Muscle layer of colon (tissue), 2 donors: ENCODE measurements around the gene AIMP1.
A peak's percentile ranks its signal among the peaks of the same experiment; 100 is the strongest.
"Not testable (repeated sequence)": the region's sequence is repeated elsewhere in the genome, so short reads cannot be mapped to it uniquely, and the experiment has no call there.

Source experiments
- H3K27ac ChIP-seq: one replicate; pipeline ENCODE4 v1.7.0; 2013; ENCODE audit warnings: low read depth, mild to moderate bottlenecking, low read length, moderate library complexity
- H3K27me3 ChIP-seq, 2 donors: one replicate each; pipeline ENCODE4 v1.7.0; 2013; ENCODE audit warnings: low read length in 2 of 2, mild to moderate bottlenecking in 2 of 2; ENCODE audit not compliant: insufficient read depth in 2 of 2, control insufficient read depth in 1 of 2
- H3K36me3 ChIP-seq: one replicate; pipeline ENCODE4 v1.7.0; 2013; ENCODE audit warnings: mild to moderate bottlenecking, low read length; ENCODE audit not compliant: insufficient read depth
- H3K4me1 ChIP-seq: one replicate; pipeline ENCODE4 v1.7.0; 2013; ENCODE audit warnings: mild to moderate bottlenecking, low read length; ENCODE audit not compliant: insufficient read depth
- H3K4me3 ChIP-seq, 2 donors: one replicate each; pipeline ENCODE4 v1.7.0; 2013; ENCODE audit warnings: low read length in 2 of 2, low read depth in 1 of 2, mild to moderate bottlenecking in 1 of 2, moderate library complexity in 1 of 2
- H3K9ac ChIP-seq: one replicate; pipeline ENCODE4 v1.7.0; 2013; ENCODE audit warnings: low read length
- H3K9me3 ChIP-seq: one replicate; pipeline ENCODE4 v1.7.0; 2013; ENCODE audit warnings: mild to moderate bottlenecking, low read length
- donor health status: abdominal sarcoma.
- donor health status: Adenocarcinoma of cecum.

The AIMP1 gene

DNA sequence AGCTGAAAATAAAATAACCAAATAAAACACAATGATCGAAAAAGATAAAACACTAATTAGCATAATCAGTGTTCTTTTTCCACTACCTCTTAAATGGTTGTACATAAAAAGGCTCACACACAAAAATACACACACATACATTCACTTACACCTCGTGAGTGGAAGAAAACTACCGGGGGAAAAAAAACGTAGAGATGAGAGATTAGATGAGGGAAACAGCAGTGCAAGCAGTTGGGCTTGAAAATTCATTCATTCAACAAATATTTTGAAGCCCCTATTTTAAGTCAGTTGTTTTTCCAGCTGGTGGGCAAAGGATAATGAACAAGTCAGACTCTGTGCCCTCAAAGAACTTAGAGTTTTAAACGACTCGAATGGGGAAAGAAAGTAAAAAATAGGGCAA, 1.4 kb upstream of the AIMP1 start:
- no peaks in the 10 kb centered on the region for H3K27me3 ChIP-seq
- no peaks in the 10 kb centered on the region for H3K9me3 ChIP-seq
- H3K9ac ChIP-seq = peak overlapping the region; percentile 97
- no peak overlapping the region for H3K27ac ChIP-seq
- H3K4me3 ChIP-seq = peak overlapping the region; percentile 61 to 94
- H3K36me3 ChIP-seq = no peaks in the 10 kb centered on the region
- peaks cover 27% of the 10 kb centered on the region for H3K4me1 ChIP-seq

- H3K4me3 ChIP-seq = peak overlapping the region; percentile 61 to 94
- H3K9me3 ChIP-seq = no peaks in the 10 kb centered on the region
- H3K27ac ChIP-seq = peak overlapping the region; percentile 85
- H3K27me3 ChIP-seq = no peaks in the 10 kb centered on the region
- H3K4me1 ChIP-seq = peaks cover 27% of the 10 kb centered on the region
- peak overlapping the region; percentile 97 for H3K9ac ChIP-seq
- H3K36me3 ChIP-seq = no peaks in the 10 kb centered on the region
Measured at GRCh38 chr4:106315476-106315967, 828 bp upstream of the AIMP1 start.

- no peaks in the 10 kb centered on the region for H3K36me3 ChIP-seq
- no peaks in the 10 kb centered on the region for H3K27me3 ChIP-seq
- H3K4me3 ChIP-seq = peak overlapping the region; percentile 61 to 94
- no peaks in the 10 kb centered on the region for H3K9me3 ChIP-seq
- peak overlapping the region; percentile 97 for H3K9ac ChIP-seq
- H3K4me1 ChIP-seq = peaks cover 27% of the 10 kb centered on the region
- peak overlapping the region; percentile 85 for H3K27ac ChIP-seq
Measured at GRCh38 chr4:106316773-106317409, 541 bp downstream of the AIMP1 start.

GRCh38 chr4:106317815-106318214, 1.5 kb downstream of the AIMP1 start:
- Histone ChIP-seq H3K9ac (no peak overlapping the region), H3K36me3 (no peaks in the 10 kb centered on the region), H3K27me3 (no peaks in the 10 kb centered on the region), H3K4me1 (peaks cover 27% of the 10 kb centered on the region), H3K27ac (no peak overlapping the region), H3K9me3 (no peaks in the 10 kb centered on the region), H3K4me3 (peak overlapping the region in 1 of 2 donors; percentile 94)

- peaks cover 25% of the 10 kb centered on the region for H3K4me1 ChIP-seq
- H3K27me3 ChIP-seq = no peaks in the 10 kb centered on the region
- H3K9ac ChIP-seq = no peak overlapping the region
- no peak overlapping the region for H3K27ac ChIP-seq
- H3K4me3 ChIP-seq = no peak overlapping the region
- no peaks in the 10 kb centered on the region for H3K9me3 ChIP-seq
- H3K36me3 ChIP-seq = no peaks in the 10 kb centered on the region
Measured at GRCh38 chr4:106318511-106318910, 2.2 kb downstream of the AIMP1 start.

DNA sequence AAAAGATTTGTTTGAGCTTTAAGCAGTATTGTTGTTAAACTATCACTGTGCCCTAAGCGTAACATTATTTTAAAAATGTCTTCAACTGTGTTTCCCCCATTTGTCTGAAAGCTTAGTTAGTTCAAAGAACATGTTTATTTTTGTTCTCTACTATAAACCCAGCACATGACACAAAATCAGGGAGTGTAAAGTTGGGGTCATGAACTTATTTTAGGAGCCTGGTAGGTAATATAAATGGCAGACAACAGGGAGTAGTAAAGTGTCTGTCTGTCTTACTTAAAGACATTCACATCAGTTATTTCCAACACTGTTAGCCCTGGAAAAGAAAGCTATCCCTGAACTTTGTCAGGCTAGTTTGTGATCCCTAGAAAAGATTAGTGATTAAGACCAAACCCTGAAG, 3.9 kb downstream of the AIMP1 start:
- Histone ChIP-seq H3K4me1 (peaks cover 14% of the 10 kb centered on the region), H3K4me3 (no peak overlapping the region), H3K27ac (no peak overlapping the region), H3K9ac (no peak overlapping the region), H3K27me3 (no peaks in the 10 kb centered on the region), H3K36me3 (peaks cover 3% of the 10 kb centered on the region), H3K9me3 (no peaks in the 10 kb centered on the region)

DNA sequence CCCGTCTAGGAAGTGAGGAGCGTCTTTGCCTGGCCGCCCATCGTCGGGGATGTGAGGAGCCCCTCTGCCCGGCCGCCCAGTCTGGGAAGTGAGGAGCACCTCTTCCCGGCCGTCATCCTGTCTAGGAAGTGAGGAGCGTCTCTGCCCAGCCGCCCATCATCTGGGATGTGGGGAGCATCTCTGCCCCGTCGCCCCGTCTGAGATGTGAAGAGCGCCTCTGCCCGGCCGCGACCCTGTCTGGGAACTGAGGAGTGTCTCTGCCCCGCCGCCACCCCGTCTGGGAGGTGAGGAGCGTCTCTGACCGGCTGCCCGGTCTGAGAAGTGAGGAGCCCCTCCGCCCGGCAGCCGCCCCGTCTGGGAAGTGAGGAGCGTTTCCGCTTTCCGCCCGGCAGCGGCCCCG, 4.8 kb downstream of the AIMP1 start:
- H3K4me1 ChIP-seq = peaks cover 14% of the 10 kb centered on the region
- not testable (repeated sequence) for H3K9me3 ChIP-seq, H3K27ac ChIP-seq, H3K4me3 ChIP-seq, H3K9ac ChIP-seq, H3K36me3 ChIP-seq, H3K27me3 ChIP-seq

GRCh38 chr4:106321814-106322213, 5.5 kb downstream of the AIMP1 start:
- H3K9ac ChIP-seq, H3K9me3 ChIP-seq, H3K36me3 ChIP-seq, H3K27me3 ChIP-seq, H3K27ac ChIP-seq, H3K4me3 ChIP-seq: not testable (repeated sequence)
- peaks cover 14% of the 10 kb centered on the region for H3K4me1 ChIP-seq

- Histone ChIP-seq H3K4me1 (peaks cover 2% of the 10 kb centered on the region), H3K9me3 (no peaks in the 10 kb centered on the region), H3K9ac (no peak overlapping the region), H3K27me3 (no peaks in the 10 kb centered on the region), H3K4me3 (no peak overlapping the region), H3K27ac (no peak overlapping the region), H3K36me3 (peaks cover 17% of the 10 kb centered on the region)
Measured at GRCh38 chr4:106323119-106323518, 6.8 kb downstream of the AIMP1 start.

GRCh38 chr4:106325800-106326199, 9.4 kb downstream of the AIMP1 start:
- H3K36me3 ChIP-seq = peaks cover 33% of the 10 kb centered on the region

GRCh38 chr4:106329041-106329618, 12.8 kb downstream of the AIMP1 start:
- Histone ChIP-seq H3K4me3 (no peak overlapping the region), H3K9me3 (no peaks in the 10 kb centered on the region), H3K27me3 (no peaks in the 10 kb centered on the region), H3K9ac (no peak overlapping the region), H3K36me3 (peaks cover 56% of the 10 kb centered on the region), H3K4me1 (no peaks in the 10 kb centered on the region), H3K27ac (no peak overlapping the region)

More at GRCh38 chr4:106325800-106326199, 9.4 kb downstream of the AIMP1 start:
- no peak overlapping the region for H3K9ac ChIP-seq
- no peaks in the 10 kb centered on the region for H3K27me3 ChIP-seq
- no peaks in the 10 kb centered on the region for H3K9me3 ChIP-seq
- no peaks in the 10 kb centered on the region for H3K4me1 ChIP-seq
- H3K4me3 ChIP-seq = no peak overlapping the region
- no peak overlapping the region for H3K27ac ChIP-seq

GRCh38 chr4:106333186-106333585, 16.8 kb downstream of the AIMP1 start:
- no peaks in the 10 kb centered on the region for H3K4me1 ChIP-seq
- H3K9me3 ChIP-seq = no peaks in the 10 kb centered on the region
- H3K4me3 ChIP-seq = no peak overlapping the region
- H3K36me3 ChIP-seq = peaks cover 64% of the 10 kb centered on the region
- H3K9ac ChIP-seq = no peak overlapping the region
- no peaks in the 10 kb centered on the region for H3K27me3 ChIP-seq
- H3K27ac ChIP-seq = no peak overlapping the region
